Suprapubic skin (tissue), 3 donors: ENCODE data around the gene STAG2.

Experiments
- POLR2A ChIP-seq, 2 donors: fragments of 450-650 bp; IDR thresholded peaks; one replicate each; pipeline ENCODE4 v1.6.1; 2017; ENCODE audit warnings: antibody characterized with exemption in 2 of 2, mild to moderate bottlenecking in 2 of 2, moderate library complexity in 2 of 2
- TF ChIP-seq, protein P1 (sequence below), 2 donors: fragments of 200-600 bp in 1 of 2; fragments of 450-650 bp in 1 of 2; sonication (generic) in 1 of 2; IDR thresholded peaks; one replicate each; pipeline ENCODE4 v1.5.1; 2016 to 2019; ENCODE audit warnings: antibody characterized with exemption in 2 of 2, mild to moderate bottlenecking in 1 of 2, moderate library complexity in 1 of 2

DNA sequence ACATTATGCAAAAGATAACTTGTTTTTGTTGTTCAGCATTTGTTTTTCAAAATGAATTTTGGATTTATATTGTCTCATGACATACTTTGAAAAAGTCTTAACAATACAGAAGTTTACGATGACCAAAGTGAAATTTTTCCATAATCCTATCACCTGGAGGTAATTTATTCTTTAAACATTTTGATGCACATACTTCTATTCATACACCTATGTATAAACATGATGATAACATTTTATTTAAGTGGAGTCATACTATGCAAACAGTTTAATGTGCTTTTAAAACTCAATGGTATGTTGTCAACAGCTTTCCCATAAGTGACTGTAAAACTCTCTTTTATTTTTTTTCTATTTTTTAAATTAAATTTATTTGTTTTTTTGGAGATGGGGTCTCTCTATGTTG lies 65.0 kb downstream of the STAG2 start:
- TF ChIP-seq, protein P1, sequence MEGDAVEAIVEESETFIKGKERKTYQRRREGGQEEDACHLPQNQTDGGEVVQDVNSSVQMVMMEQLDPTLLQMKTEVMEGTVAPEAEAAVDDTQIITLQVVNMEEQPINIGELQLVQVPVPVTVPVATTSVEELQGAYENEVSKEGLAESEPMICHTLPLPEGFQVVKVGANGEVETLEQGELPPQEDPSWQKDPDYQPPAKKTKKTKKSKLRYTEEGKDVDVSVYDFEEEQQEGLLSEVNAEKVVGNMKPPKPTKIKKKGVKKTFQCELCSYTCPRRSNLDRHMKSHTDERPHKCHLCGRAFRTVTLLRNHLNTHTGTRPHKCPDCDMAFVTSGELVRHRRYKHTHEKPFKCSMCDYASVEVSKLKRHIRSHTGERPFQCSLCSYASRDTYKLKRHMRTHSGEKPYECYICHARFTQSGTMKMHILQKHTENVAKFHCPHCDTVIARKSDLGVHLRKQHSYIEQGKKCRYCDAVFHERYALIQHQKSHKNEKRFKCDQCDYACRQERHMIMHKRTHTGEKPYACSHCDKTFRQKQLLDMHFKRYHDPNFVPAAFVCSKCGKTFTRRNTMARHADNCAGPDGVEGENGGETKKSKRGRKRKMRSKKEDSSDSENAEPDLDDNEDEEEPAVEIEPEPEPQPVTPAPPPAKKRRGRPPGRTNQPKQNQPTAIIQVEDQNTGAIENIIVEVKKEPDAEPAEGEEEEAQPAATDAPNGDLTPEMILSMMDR (IDR thresholded peaks at IDR 0.05), result no peak
- no peak for TF ChIP-seq POLR2A (IDR thresholded peaks at IDR 0.05)
